Adrenal gland (tissue), 12 donors: ENCODE measurements around the gene TADA2B. TPM values are rescaled to one million over a fixed set of nuclear protein-coding genes. Genes with fewer than 3 reads are reported as not detected.

Source experiments
- DNase-seq, 7 donors: peaks; one replicate each; pipeline ENCODE4 v3.0.0-alpha.2; 2019 to 2020
- H3K27ac ChIP-seq, 5 donors: fragments of 200-600 bp; sonication (generic) in 4 of 5; 1 replicate in 3 of 5; 2 replicates in 2 of 5; pipeline versions ENCODE4 v1.5.1 to v1.8.0; 2016 to 2020; ENCODE audit warnings: mild to moderate bottlenecking in 1 of 5
- H3K27me3 ChIP-seq: fragments of 200-600 bp; 2 replicates; pipeline ENCODE4 v1.8.0; 2021
- H3K36me3 ChIP-seq, 2 donors: fragments of 200-600 bp; replicated peaks in 1 of 2; 1 replicate in 1 of 2; 2 replicates in 1 of 2; pipeline versions ENCODE4 v1.5.1 to v1.8.0; 2018 to 2022
- H3K4me1 ChIP-seq, 2 donors: fragments of 200-600 bp; replicated peaks in 1 of 2; 1 replicate in 1 of 2; 2 replicates in 1 of 2; pipeline versions ENCODE4 v1.5.1 to v1.8.0; 2018 to 2021
- H3K4me3 ChIP-seq, 4 donors: fragments of 200-600 bp; sonication (generic) in 3 of 4; one replicate each; pipeline ENCODE4 v1.5.1; 2016 to 2018
- H3K9me3 ChIP-seq, 3 donors: fragments of 200-600 bp; sonication (generic) in 1 of 3; replicated peaks in 1 of 3; 1 replicate in 2 of 3; 2 replicates in 1 of 3; pipeline versions ENCODE4 v1.5.1 to v1.8.0; 2016 to 2021
- CTCF ChIP-seq, 6 experiments: fragments of 450-650 bp in 4 of 6; fragments of 200-600 bp in 2 of 6; sonication (generic) in 1 of 6; IDR thresholded peaks; 1 replicate in 5 of 6; 2 replicates in 1 of 6; pipeline versions ENCODE4 v1.5.1 to v1.8.0; 2016 to 2021; ENCODE audit warnings: antibody characterized with exemption in 6 of 6, mild to moderate bottlenecking in 2 of 6, moderate library complexity in 1 of 6
- POLR2A ChIP-seq, 2 donors: fragments of 450-650 bp; IDR thresholded peaks; one replicate each; pipeline ENCODE4 v1.6.1; 2017; ENCODE audit warnings: antibody characterized with exemption in 2 of 2, mild to moderate bottlenecking in 2 of 2, moderate library complexity in 1 of 2
- whole genome bisulfite sequencing, 4 donors: extraction: QIAGEN DNeasy Blood & Tissue Kit in 2 of 4; methylation state at CpG; one replicate each; pipeline versions ENCODE4 v1.1.5 to v1.1.7; 2013 to 2017; 5-methylcytosine and 5-hydroxymethylcytosine counted together
- intact Hi-C, 2 donors: fragments of 100-400 bp; cut with DNase I; formaldehyde crosslinking; loops; one replicate each; pipeline versions ENCODE4 v1.14.1 to v1.15.0; 2022 to 2023
- polyA plus RNA-seq, 3 donors: library from polyadenylated mRNA; stranded (reverse); fragments of 200-250 nt in 2 of 3; fragments of 350-450 nt in 1 of 3; fragmentation: Illumina TruSeq in 1 of 3; extraction: RNeasy Lipid Tissue Mini Kit (QIAGEN cat#74804) in 1 of 3; gene quantifications; one replicate each; pipeline ENCODE4 v1.2.3, GENCODE V29; 2013 to 2014
- total RNA-seq, 9 donors: library from RNA; depleted of rRNA in 4 of 9; stranded (reverse); fragments of >200 nt in 4 of 9; fragments of 120-200 nt in 1 of 9; fragmentation: NEBNext Ultra II Directional in 1 of 9; extraction: Animal tissue kit (Norgen Biotek cat#: 25700) in 1 of 9; gene quantifications; one replicate each; pipeline versions ENCODE4 v1.1.0 to v1.2.4, GENCODE V29; 2013 to 2023
- donor health status: healthy with polysubstance abuse.
- donor health status: Bipolar disorder and iron deficiency.
- donor health status: DM: yes; HTN: yes; CAD: no.
- donor health status: DM: no; HTN: no; CAD: no.
- donor health status: DM: no; HTN: no; CAD: no.
- donor health status: DM: yes; HTN: yes; CAD: no.

Gene TADA2B
- total and polyA plus RNA-seq, 12 donors, result 13.3 to 60.8 (median 32.4) TPM

GRCh38 chr4:7104366-7105031 lies 61.3 kb downstream of the TADA2B start:
- H3K4me1 ChIP-seq, result peaks cover 0 to 13% of the 10 kb centered on the region in 2 donors
- no peaks in the 10 kb centered on the region for H3K36me3 ChIP-seq
- intact Hi-C loops, result no loop called here
- TF ChIP-seq POLR2A (IDR thresholded peaks at IDR 0.05) (no peak), CTCF (IDR thresholded peaks at IDR 0.05) (no peak)
- WGBS, 4 donors, result 90 to 93% (median 92%) methylated on average over 5 to 7 of the region's 7 CpGs
- no peaks in the 10 kb centered on the region for H3K9me3 ChIP-seq
- DNase-seq, result no peak
- H3K4me3 ChIP-seq, result no peak overlapping the region
- peak overlapping the region in 2 of 5 donors; percentile 66 to 80 for H3K27ac ChIP-seq
- H3K27me3 ChIP-seq, result no peaks in the 10 kb centered on the region

GRCh38 chr4:7105276-7105675 lies 62.1 kb downstream of the TADA2B start:
- WGBS, 4 donors, result 63 to 70% (median 65%) methylated on average over 11 to 15 of the region's 15 CpGs
- H3K9me3 ChIP-seq, result no peaks in the 10 kb centered on the region
- no peak for TF ChIP-seq POLR2A (IDR thresholded peaks at IDR 0.05)
- no peak for TF ChIP-seq CTCF (IDR thresholded peaks at IDR 0.05)
- intact Hi-C loops, result no loop called here
- H3K36me3 ChIP-seq, result no peaks in the 10 kb centered on the region
- H3K4me3 ChIP-seq, result no peak overlapping the region
- no peaks in the 10 kb centered on the region for H3K27me3 ChIP-seq
- peaks cover 0 to 13% of the 10 kb centered on the region in 2 donors for H3K4me1 ChIP-seq
- DNase-seq, result peak in 1 of 7 donors; percentile 18
- no peak overlapping the region for H3K27ac ChIP-seq

- Histone ChIP-seq H3K9me3 (no peaks in the 10 kb centered on the region), H3K4me1 (peaks cover 0 to 6% of the 10 kb centered on the region in 2 donors), H3K27me3 (no peaks in the 10 kb centered on the region), H3K27ac (no peak overlapping the region), H3K4me3 (no peak overlapping the region), H3K36me3 (no peaks in the 10 kb centered on the region)
- DNase-seq, result no peak
- intact Hi-C loops, result no loop called here
- TF ChIP-seq POLR2A (IDR thresholded peaks at IDR 0.05) (no peak), CTCF (IDR thresholded peaks at IDR 0.05) (no peak)
- 85 to 97% (median 90%) methylated on average over 7 to 11 of the region's 11 CpGs for WGBS, 4 donors
Measured at GRCh38 chr4:7107166-7107905, 64.2 kb downstream of the TADA2B start.

Other genes with a start within 250 kb of the TADA2B start
- 100 to 1,000 TPM in 2 of 9 donors, 10 to 100 TPM in 7; 74.9 to 110 (median 84.3) TPM for gene TBC1D14, start 133.5 kb upstream of the TADA2B start, total RNA-seq
- 10 to 100 TPM; 24.9 to 54.0 (median 28.2) TPM for gene TBC1D14, start 133.5 kb upstream of the TADA2B start, polyA plus RNA-seq
- gene GRPEL1, start 24.7 kb downstream of the TADA2B start, total RNA-seq, result 100 to 1,000 TPM in 3 of 9 donors, 10 to 100 TPM in 6; 43.7 to 249 (median 83.1) TPM
- 100 to 1,000 TPM in 1 of 3 donors, 10 to 100 TPM in 2; 35.8 to 439 (median 77.0) TPM for gene GRPEL1, start 24.7 kb downstream of the TADA2B start, polyA plus RNA-seq
- gene SORCS2, start 149.2 kb downstream of the TADA2B start, total RNA-seq, result 10 to 100 TPM in 1 of 9 donors, 1 to 10 TPM in 8; 1.1 to 15.5 (median 1.5) TPM
- gene SORCS2, start 149.2 kb downstream of the TADA2B start, polyA plus RNA-seq, result 1 to 10 TPM in 2 of 3 donors, under 1 TPM in 1; 0.67 to 1.3 (median 1.3) TPM